Thymus (tissue), 11 donors: ENCODE results near the gene OTOL1. TPM values are rescaled to one million over a fixed set of nuclear protein-coding genes. Genes with fewer than 3 reads are reported as not detected.

Source experiments
- DNase-seq, 9 donors: peaks; one replicate each; pipeline ENCODE4 v3.0.0-alpha.2; 2013; ENCODE audit warnings: low spot score in 9 of 9, low read depth in 6 of 9, missing footprints in 1 of 9
- H3K27ac ChIP-seq, 2 donors: one replicate each; pipeline ENCODE4 v1.5.1; 2013; ENCODE audit warnings: control low read depth in 1 of 2, low read depth in 1 of 2, low read length in 1 of 2, mild to moderate bottlenecking in 1 of 2, moderate library complexity in 1 of 2
- H3K27me3 ChIP-seq, 2 donors: one replicate each; pipeline ENCODE4 v1.5.1; 2013; ENCODE audit warnings: low read length in 1 of 2; ENCODE audit not compliant: control insufficient read depth in 2 of 2, insufficient read depth in 1 of 2
- H3K36me3 ChIP-seq, 2 donors: one replicate each; pipeline ENCODE4 v1.5.1; 2013; ENCODE audit warnings: low read length in 1 of 2, mild to moderate bottlenecking in 1 of 2, moderate library complexity in 1 of 2; ENCODE audit not compliant: control insufficient read depth in 2 of 2, insufficient read depth in 2 of 2
- H3K4me1 ChIP-seq, 2 donors: one replicate each; pipeline ENCODE4 v1.5.1; 2013; ENCODE audit warnings: low read length in 2 of 2; ENCODE audit not compliant: control insufficient read depth in 2 of 2, insufficient read depth in 2 of 2
- H3K4me3 ChIP-seq, 2 donors: one replicate each; pipeline ENCODE4 v1.5.1; 2013; ENCODE audit warnings: low read length in 2 of 2, control low read depth in 1 of 2, mild to moderate bottlenecking in 1 of 2
- H3K9me3 ChIP-seq, 2 donors: one replicate each; pipeline ENCODE4 v1.5.1; 2013; ENCODE audit warnings: low read length in 1 of 2, mild to moderate bottlenecking in 1 of 2; ENCODE audit not compliant: control insufficient read depth in 2 of 2, insufficient read depth in 1 of 2
- WGBS: extraction: QIAGEN DNeasy Blood & Tissue Kit; methylation state at CpG from one replicate; pipeline ENCODE4 v1.1.7; 2013; 5-methylcytosine and 5-hydroxymethylcytosine counted together
- polyA plus RNA-seq: library from polyadenylated mRNA; stranded (reverse); fragments of 200-250 nt; gene quantifications from one replicate; pipeline ENCODE4 v1.2.3, GENCODE V29; 2013
- total RNA-seq: library from RNA; stranded (reverse); fragments of 120-200 nt; gene quantifications from one replicate; pipeline ENCODE4 v1.2.4, GENCODE V29; 2013
- donor health status: healthy.

The OTOL1 gene
- total and polyA plus RNA-seq, 2 donors = 0.19 to 0.37 TPM

DNA sequence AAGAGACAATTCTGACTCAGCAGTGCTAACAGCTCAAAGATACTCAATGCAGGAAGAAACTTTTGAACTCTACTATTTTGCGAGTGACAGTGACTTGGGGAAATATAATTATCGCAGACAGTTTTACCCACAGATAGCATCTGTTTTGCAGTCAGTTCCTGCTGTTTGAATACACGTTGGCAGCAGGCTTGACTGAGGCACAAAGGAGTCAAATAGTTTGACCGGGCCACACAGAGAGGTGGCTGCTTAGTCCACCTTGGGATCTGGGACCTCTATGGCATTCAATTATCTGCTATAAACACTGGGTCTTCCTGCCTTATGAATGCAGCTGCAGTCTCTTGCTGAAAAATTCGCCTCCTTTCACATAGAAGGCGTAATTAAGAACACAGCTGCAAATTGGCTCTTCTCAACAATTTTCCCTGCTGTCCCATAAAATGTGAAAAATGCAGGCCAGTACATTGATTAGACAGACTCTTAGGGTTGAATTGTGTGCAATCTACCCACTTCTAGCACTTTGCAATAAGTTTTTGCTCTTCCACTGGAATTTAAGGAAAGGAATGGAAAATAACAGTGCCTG is 56.5 kb downstream of the OTOL1 start:
- H3K36me3 ChIP-seq = no peaks in the 10 kb centered on the region
- H3K27me3 ChIP-seq = no peaks in the 10 kb centered on the region
- no peak for DNase-seq
- no peaks in the 10 kb centered on the region for H3K9me3 ChIP-seq
- H3K27ac ChIP-seq = no peak overlapping the region
- no peaks in the 10 kb centered on the region for H3K4me1 ChIP-seq
- WGBS = 82% methylated on average over 6 of the region's 6 CpGs
- no peak overlapping the region for H3K4me3 ChIP-seq

Other genes with a start within 250 kb of the OTOL1 start
- 0.52 TPM for gene SPTSSB, start 125.3 kb upstream of the OTOL1 start, total RNA-seq
- gene SPTSSB, start 125.3 kb upstream of the OTOL1 start, polyA plus RNA-seq = 3.3 TPM